Heart left ventricle (tissue), 16 donors: Measurements from ENCODE around the gene NOTCH3. TPM values are rescaled to one million over a fixed set of nuclear protein-coding genes. Genes with fewer than 3 reads are reported as not detected.

ENCODE experiments used
- ATAC-seq, 4 donors: fragments of 200-7000 bp; cut with Tn5 transposase; one replicate each; pipeline ENCODE4 v1.9.1; 2020 to 2022; ENCODE audit warnings: moderate library complexity in 4 of 4, mild to moderate bottlenecking in 3 of 4, moderate number of reproducible peaks in 1 of 4
- DNase-seq, 5 donors: peaks; one replicate each; pipeline ENCODE4 v3.0.0-alpha.2; 2020
- H3K27ac ChIP-seq, 12 donors: fragments of 200-600 bp; sonication (generic) in 4 of 12; one replicate each; pipeline versions ENCODE4 v1.5.0 to v1.8.0; 2016 to 2022; ENCODE audit warnings: mild to moderate bottlenecking in 2 of 12
- H3K27me3 ChIP-seq, 9 donors: fragments of 200-600 bp; sonication (generic) in 2 of 9; one replicate each; pipeline versions ENCODE4 v1.5.1 to v1.8.0; 2016 to 2022; ENCODE audit warnings: mild to moderate bottlenecking in 3 of 9
- H3K36me3 ChIP-seq, 9 donors: fragments of 200-600 bp; sonication (generic) in 2 of 9; one replicate each; pipeline versions ENCODE4 v1.5.0 to v1.8.0; 2018 to 2022; ENCODE audit warnings: mild to moderate bottlenecking in 2 of 9
- H3K4me1 ChIP-seq, 12 donors: fragments of 200-600 bp; sonication (generic) in 4 of 12; one replicate each; pipeline versions ENCODE4 v1.5.0 to v1.8.0; 2016 to 2022; ENCODE audit warnings: mild to moderate bottlenecking in 3 of 12
- H3K4me3 ChIP-seq, 12 donors: fragments of 200-600 bp; sonication (generic) in 4 of 12; one replicate each; pipeline versions ENCODE4 v1.5.0 to v1.8.0; 2017 to 2022; ENCODE audit warnings: mild to moderate bottlenecking in 9 of 12, moderate library complexity in 4 of 12
- H3K9me3 ChIP-seq, 12 donors: fragments of 200-600 bp; sonication (generic) in 4 of 12; one replicate each; pipeline versions ENCODE4 v1.5.0 to v1.8.0; 2016 to 2022; ENCODE audit warnings: mild to moderate bottlenecking in 1 of 12
- POLR2A ChIP-seq, 2 donors: fragments of 450-650 bp; IDR thresholded peaks; one replicate each; pipeline ENCODE4 v1.6.1; 2017; ENCODE audit warnings: antibody characterized with exemption in 2 of 2, mild to moderate bottlenecking in 2 of 2, moderate library complexity in 2 of 2
- WGBS, 4 donors: extraction: QIAGEN DNeasy Blood & Tissue Kit in 2 of 4; methylation state at CpG; one replicate each; pipeline versions ENCODE4 v1.1.5 to v1.1.7; 2013 to 2018; 5-methylcytosine and 5-hydroxymethylcytosine counted together
- intact Hi-C, 10 donors: fragments of 100-400 bp; cut with DNase I; formaldehyde crosslinking; loops; one replicate each; pipeline versions ENCODE4 v1.11.1 to v1.14.2; 2022
- polyA plus RNA-seq, 2 donors: library from polyadenylated mRNA; stranded (reverse); fragments of 200-250 nt; gene quantifications; one replicate each; pipeline ENCODE4 v1.2.3, GENCODE V29; 2013
- total RNA-seq, 9 donors: library from RNA; depleted of rRNA in 2 of 9; stranded (reverse); fragments of >200 nt in 2 of 9; fragmentation: NEBNext Ultra II Directional in 3 of 9; extraction: Animal tissue kit (Norgen Biotek cat#: 25700) in 3 of 9; gene quantifications; one replicate each; pipeline versions ENCODE4 v1.1.0 to v1.2.4, GENCODE V29; 2016 to 2023
- TF ChIP-seq, protein P1 (sequence below), 12 donors: fragments of 200-600 bp; sonication (generic) in 4 of 12; IDR thresholded peaks; one replicate each; pipeline versions ENCODE4 v1.5.0 to v1.8.0; 2018 to 2022; ENCODE audit warnings: antibody characterized with exemption in 12 of 12, mild to moderate bottlenecking in 5 of 12
- donor health status: ischemic (EF 13 %, LVEDD 7.1; RV severe dilation, severe dysfunction).
- donor health status: healthy with polysubstance abuse.
- donor health status: DM: no; HTN: yes; CAD: no.
- donor health status: DM: no; HTN: no; CAD: no.
- donor health status: ischemic (EF 25% LVEDD 6.9; RV normal size, moderate dysfunction).
- donor health status: ischemic (EF 25% LVEDD 5.7; RV mildly dilated, moderate dysfunction).
- donor health status: healthy.
- donor health status: DM: yes; HTN: yes; CAD: no.
- donor health status: ischemic (EF 35%, LVEDD 5.7; RV mildly dilated, moderate dysfunction).
- donor health status: nonischemic (EF 11% LVEDD 7.7; RV severe dilation, severe dysfunction).
- donor health status: DM: yes; HTN: yes; CAD: no.
- donor health status: PGD.
- donor health status: ischemic (EF 29% LVEDD 5.4; RV normal size, mild dysfunction).
- donor health status: nonischemic (EF 23%, LVEDD 6.1; RV moderate dilation, normal function).

NOTCH3 gene
- total and polyA plus RNA-seq, 11 donors: 16.7 to 77.2 (median 29.6) TPM

DNA sequence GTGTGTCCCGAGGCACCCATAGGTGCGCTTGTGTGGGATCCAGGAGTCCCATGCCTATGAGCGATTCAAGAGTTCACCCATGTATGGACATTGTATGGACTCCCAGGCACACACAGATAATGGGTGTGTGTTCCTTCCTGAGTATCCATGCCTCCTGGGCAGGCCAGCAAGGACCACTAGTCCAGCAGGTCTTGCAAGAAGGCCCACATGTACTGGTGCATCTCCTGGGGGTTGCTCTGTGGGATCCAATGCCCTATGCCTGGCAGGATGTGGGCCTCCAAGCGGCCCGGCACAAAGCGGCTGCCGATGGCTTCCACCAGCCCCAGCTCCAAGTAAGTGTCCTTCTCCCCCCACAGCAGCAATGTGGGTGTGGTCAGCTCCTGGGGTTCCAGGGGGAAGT is 26.5 kb upstream of the NOTCH3 start:
- Histone ChIP-seq H3K4me1 (peaks cover 0 to 33% (median 20%) of the 10 kb centered on the region in 12 donors), H3K9me3 (no peaks in the 10 kb centered on the region), H3K27ac (peak overlapping the region in 2 of 12 donors; percentile 89 to 92), H3K27me3 (peaks cover 4 to 14% (median 8%) of the 10 kb centered on the region in 9 donors), H3K4me3 (no peak overlapping the region), H3K36me3 (no peaks in the 10 kb centered on the region)
- DNase-seq (no peak), ATAC-seq (no peak)
- intact Hi-C loops: no loop called here
- TF ChIP-seq, protein P1, sequence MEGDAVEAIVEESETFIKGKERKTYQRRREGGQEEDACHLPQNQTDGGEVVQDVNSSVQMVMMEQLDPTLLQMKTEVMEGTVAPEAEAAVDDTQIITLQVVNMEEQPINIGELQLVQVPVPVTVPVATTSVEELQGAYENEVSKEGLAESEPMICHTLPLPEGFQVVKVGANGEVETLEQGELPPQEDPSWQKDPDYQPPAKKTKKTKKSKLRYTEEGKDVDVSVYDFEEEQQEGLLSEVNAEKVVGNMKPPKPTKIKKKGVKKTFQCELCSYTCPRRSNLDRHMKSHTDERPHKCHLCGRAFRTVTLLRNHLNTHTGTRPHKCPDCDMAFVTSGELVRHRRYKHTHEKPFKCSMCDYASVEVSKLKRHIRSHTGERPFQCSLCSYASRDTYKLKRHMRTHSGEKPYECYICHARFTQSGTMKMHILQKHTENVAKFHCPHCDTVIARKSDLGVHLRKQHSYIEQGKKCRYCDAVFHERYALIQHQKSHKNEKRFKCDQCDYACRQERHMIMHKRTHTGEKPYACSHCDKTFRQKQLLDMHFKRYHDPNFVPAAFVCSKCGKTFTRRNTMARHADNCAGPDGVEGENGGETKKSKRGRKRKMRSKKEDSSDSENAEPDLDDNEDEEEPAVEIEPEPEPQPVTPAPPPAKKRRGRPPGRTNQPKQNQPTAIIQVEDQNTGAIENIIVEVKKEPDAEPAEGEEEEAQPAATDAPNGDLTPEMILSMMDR (IDR thresholded peaks at IDR 0.05): no peak
- no peak for TF ChIP-seq POLR2A (IDR thresholded peaks at IDR 0.05)
- WGBS, 4 donors: 91 to 97% (median 92%) methylated on average over 3 to 7 of the region's 7 CpGs

DNA sequence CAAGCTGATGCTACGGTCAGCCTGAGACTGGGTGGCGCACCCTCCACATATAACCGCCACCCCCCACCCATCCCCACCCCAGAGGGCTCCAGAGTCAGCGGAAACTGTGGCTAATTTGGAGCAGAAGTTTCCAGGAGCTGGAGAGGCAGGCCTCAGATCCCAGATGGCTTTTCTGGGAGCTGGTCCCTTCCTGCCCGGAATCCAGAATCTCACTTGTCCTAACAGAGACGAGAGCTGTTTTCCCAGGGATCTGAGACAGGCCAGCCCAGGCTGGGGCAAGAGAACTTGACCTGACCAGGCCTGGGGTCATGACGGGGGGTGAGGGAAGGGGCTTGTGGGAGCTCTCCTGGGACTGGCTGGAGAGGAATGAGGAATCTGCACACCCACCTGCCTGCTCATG is 25.0 kb upstream of the NOTCH3 start:
- Histone ChIP-seq H3K4me3 (no peak overlapping the region), H3K9me3 (no peaks in the 10 kb centered on the region), H3K27me3 (peaks cover 0 to 5% (median 0%) of the 10 kb centered on the region in 9 donors), H3K36me3 (no peaks in the 10 kb centered on the region), H3K4me1 (peaks cover 0 to 24% (median 12%) of the 10 kb centered on the region in 12 donors), H3K27ac (peak overlapping the region in 10 of 12 donors; percentile 42 to 92 (median 68))
- WGBS, 4 donors: 65 to 82% (median 79%) methylated on average over 4 to 7 of the region's 7 CpGs
- DNase-seq: peak in 4 of 5 donors; percentile 49 to 56 (median 50)
- ATAC-seq: peak in 2 of 4 donors; percentile 1 to 21
- TF ChIP-seq POLR2A (IDR thresholded peaks at IDR 0.05): no peak
- intact Hi-C loops: no loop called here

DNA sequence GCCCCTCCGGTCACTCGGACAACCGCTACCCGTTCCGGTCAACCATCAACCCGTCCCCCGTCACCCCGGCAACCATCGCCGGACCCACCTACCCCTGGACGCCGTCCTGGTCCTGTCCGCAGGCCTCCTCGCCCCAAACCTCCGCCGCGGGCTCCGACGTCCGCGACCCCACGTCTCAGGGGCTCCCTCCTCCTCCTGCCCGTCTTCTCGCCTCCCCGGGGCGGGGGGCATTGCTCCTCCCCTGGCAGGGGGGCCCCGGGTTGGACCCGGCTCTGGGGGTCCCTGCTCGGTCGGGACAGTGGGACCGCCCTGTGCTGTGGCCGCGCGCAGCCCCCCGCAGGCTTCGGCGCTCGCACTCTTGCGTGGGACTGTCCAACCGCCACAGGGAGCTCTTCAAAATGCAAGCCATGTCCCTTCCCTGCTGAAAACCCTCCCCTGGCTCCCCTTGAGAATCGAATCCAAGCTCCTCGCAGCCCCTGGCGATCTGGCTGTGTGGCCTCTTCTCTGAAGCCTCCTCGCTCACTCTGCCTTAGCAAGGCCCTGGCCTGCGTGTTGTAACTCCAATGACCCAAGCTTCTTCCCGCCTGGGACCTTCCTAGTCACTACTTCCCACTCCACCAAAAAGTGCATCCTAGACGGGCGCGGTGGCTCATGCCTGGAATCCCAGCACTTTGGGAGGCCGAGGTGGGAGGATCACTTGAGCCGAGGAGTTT is 23.0 kb upstream of the NOTCH3 start:
- Histone ChIP-seq H3K4me3 (peak overlapping the region; percentile 53 to 83 (median 70)), H3K27ac (peak overlapping the region; percentile 31 to 92 (median 78)), H3K9me3 (no peaks in the 10 kb centered on the region), H3K36me3 (no peaks in the 10 kb centered on the region), H3K4me1 (peaks cover 0 to 26% (median 12%) of the 10 kb centered on the region in 12 donors), H3K27me3 (no peaks in the 10 kb centered on the region)
- intact Hi-C loops: no loop called here
- 10 to 16% (median 11%) methylated on average over 33 to 51 of the region's 51 CpGs for WGBS, 4 donors
- DNase-seq (peak in 2 of 5 donors; percentile 50 to 57), ATAC-seq (peak in 2 of 4 donors; percentile 8 to 37)
- TF ChIP-seq, protein P1 (IDR thresholded peaks at IDR 0.05): no peak
- TF ChIP-seq POLR2A (IDR thresholded peaks at IDR 0.05): no peak

DNA sequence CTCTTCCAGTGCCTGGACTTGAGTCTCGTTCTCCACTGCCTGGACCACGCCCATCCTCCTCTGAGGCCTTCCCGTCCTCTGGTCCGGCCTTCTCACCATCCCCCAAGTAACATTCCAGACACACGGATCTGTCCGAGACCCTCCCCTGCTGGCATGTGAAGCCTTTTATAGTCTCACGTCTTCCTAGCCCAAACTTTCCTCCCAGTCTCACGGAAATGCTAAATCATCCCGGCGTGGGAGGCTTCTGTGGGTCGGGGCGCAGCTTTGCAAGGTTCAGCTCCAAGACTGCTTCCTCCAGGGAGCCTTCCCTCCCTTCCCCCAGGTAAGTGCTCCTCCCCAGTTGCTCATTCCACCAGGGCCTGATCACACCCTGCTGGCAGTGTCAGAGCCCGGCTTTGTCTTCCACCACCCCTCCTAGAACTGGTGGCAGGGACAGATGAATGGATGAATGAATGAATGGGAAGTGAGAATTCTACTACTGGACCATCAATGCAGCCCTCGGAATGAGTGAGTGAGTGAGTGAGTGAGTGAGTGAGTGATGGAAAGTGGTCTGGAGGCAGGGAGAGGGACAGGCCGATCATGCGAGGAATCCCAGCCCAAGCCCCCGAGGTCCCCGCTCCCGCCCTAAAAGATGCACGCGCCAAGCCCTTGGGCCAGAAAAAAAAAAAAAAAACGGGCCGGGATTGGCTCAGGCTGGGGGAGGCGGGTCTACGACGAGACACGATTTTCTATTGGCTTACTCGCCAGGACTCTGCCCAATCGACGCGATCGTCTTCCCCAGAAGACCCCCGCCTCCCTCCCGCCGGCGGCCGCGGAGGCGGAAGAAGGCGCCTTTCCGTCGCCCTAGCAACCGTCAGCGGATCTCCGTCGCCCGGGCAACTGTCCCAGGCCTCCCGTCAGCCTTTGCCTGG is 22.2 kb upstream of the NOTCH3 start:
- WGBS, 4 donors: 0 to 1% (median 1%) methylated on average over 48 of the region's 48 CpGs
- peak; percentile 96 to 97 (median 97) for ATAC-seq
- peak overlapping the region in 11 of 12 donors; percentile 39 to 92 (median 77) for H3K27ac ChIP-seq

More for the DNA sequence above, 22.2 kb upstream of the NOTCH3 start:
- no peaks in the 10 kb centered on the region for H3K27me3 ChIP-seq
- TF ChIP-seq, protein P1 (IDR thresholded peaks at IDR 0.05): no peak
- intact Hi-C loops: no loop called here
- no peaks in the 10 kb centered on the region for H3K9me3 ChIP-seq
- H3K4me1 ChIP-seq: peaks cover 0 to 26% (median 12%) of the 10 kb centered on the region in 12 donors
- no peaks in the 10 kb centered on the region for H3K36me3 ChIP-seq
- peak; percentile 94 to 95 (median 95) for DNase-seq
- peak overlapping the region; percentile 53 to 83 (median 70) for H3K4me3 ChIP-seq
